Head of caudate nucleus (tissue), 42 donors: Measurements from ENCODE around the gene OTOS.

Source experiments
- DNase-seq, 42 donors: peaks; one replicate each; pipeline versions ENCODE4 v3.0.0 to v3.0.0-alpha.2; 2020 to 2021; ENCODE audit warnings: mixed read lengths in 7 of 42
- intact Hi-C: fragments of 100-400 bp; cut with DNase I; formaldehyde crosslinking; loops from one replicate; pipeline ENCODE4 v1.15.0; 2022

The OTOS gene

GRCh38 chr2:240140511-240140910 lies at the start of gene OTOS:
Gene OTOS, minus strand, starts transcription at chr2:240140658. Its CDS starts 332 bp downstream, at chr2:240140326.
- intact Hi-C loops, result loop anchor here (5.0 to 10.0 kb wide), 2 partner anchors 83 to 116 kb away; partner anchors contain the start of gene NDUFA10

GRCh38 chr2:240189686-240190085 lies 49.2 kb upstream of the OTOS start:
- DNase-seq, result peak in 4 of 42 donors; percentile 2 to 11 (median 3)
- intact Hi-C loops, result no loop called here

More at GRCh38 chr2:240140511-240140910, at the start of gene OTOS:
- peak in 15 of 42 donors; percentile 6 to 38 (median 20) for DNase-seq

GRCh38 chr2:240187989-240188590 lies 47.6 kb upstream of the OTOS start:
- intact Hi-C loops, result no loop called here
- DNase-seq, result peak in 4 of 42 donors; percentile 8 to 32 (median 13)

GRCh38 chr2:240186191-240186725 lies 45.8 kb upstream of the OTOS start:
- peak in 2 of 42 donors; percentile 11 to 32 for DNase-seq
- intact Hi-C loops, result no loop called here

- intact Hi-C loops, result no loop called here
- DNase-seq, result peak in 3 of 42 donors; percentile 1 to 5 (median 3)
Measured at GRCh38 chr2:240184656-240185055, 44.2 kb upstream of the OTOS start.

GRCh38 chr2:240183875-240184590 lies 43.6 kb upstream of the OTOS start:
- peak in 4 of 42 donors; percentile 13 to 27 (median 19) for DNase-seq
- intact Hi-C loops, result no loop called here

- intact Hi-C loops, result no loop called here
- peak in 6 of 42 donors; percentile 10 to 37 (median 22) for DNase-seq
Measured at GRCh38 chr2:240183006-240183874, 42.8 kb upstream of the OTOS start.

GRCh38 chr2:240182476-240182875 lies 42.0 kb upstream of the OTOS start:
- peak in 1 of 42 donors; percentile 5 for DNase-seq
- intact Hi-C loops, result no loop called here

- intact Hi-C loops, result no loop called here
- peak in 2 of 42 donors; percentile 0 to 15 for DNase-seq
Measured at GRCh38 chr2:240182001-240182400, 41.5 kb upstream of the OTOS start.

GRCh38 chr2:240179941-240180666 lies 39.6 kb upstream of the OTOS start:
- DNase-seq, result peak in 1 of 42 donors; percentile 11
- intact Hi-C loops, result no loop called here

GRCh38 chr2:240179186-240179815 lies 38.8 kb upstream of the OTOS start:
- peak in 2 of 42 donors; percentile 26 to 30 for DNase-seq
- intact Hi-C loops, result no loop called here

GRCh38 chr2:240178564-240178963 lies 38.1 kb upstream of the OTOS start:
- no peak for DNase-seq
- intact Hi-C loops, result no loop called here

GRCh38 chr2:240174496-240174895 lies 34.0 kb upstream of the OTOS start:
- DNase-seq, result no peak
- intact Hi-C loops, result no loop called here

GRCh38 chr2:240172071-240172895 lies 31.8 kb upstream of the OTOS start:
- intact Hi-C loops, result no loop called here
- peak in 1 of 42 donors; percentile 5 for DNase-seq

GRCh38 chr2:240170883-240171282 lies 30.4 kb upstream of the OTOS start:
- intact Hi-C loops, result no loop called here
- DNase-seq, result no peak

GRCh38 chr2:240170354-240170735 lies 29.9 kb upstream of the OTOS start:
- no peak for DNase-seq
- intact Hi-C loops, result no loop called here
